Measurements from ENCODE around the gene OR51B6. TPM values are rescaled to one million over a fixed set of nuclear protein-coding genes. Genes with fewer than 3 reads are reported as not detected.

The OR51B6 gene
- total and polyA plus RNA-seq, 4 experiments from 2014 or later = not detected

DNA sequence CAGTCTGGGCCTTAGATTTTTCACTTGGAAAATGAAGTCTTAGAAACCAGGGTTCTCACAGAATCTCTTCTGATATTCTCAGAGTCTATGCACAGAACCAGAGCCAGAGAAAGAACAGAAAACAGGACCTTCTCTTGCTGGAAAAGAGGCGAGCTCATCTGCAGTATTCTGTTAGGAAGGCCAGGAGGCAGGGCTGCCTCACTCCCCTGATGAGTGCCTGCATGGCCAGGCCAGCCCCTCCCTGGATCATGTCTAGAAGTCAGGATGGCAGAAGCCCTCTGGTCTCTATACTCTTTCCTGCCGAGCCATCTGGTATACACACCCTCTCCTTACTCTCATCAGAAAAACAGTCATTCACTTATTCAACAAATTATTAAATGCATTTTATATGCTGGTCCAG, 33.0 kb downstream of the OR51B6 start:
- Mint-ChIP-seq H3K4me3 (no peak overlapping the region), H3K27me3 (peaks cover 0 to 4% of the 10 kb centered on the region in 2 donors), H3K4me1 (no peaks in the 10 kb centered on the region), H3K9me3 (no peaks in the 10 kb centered on the region), H3K36me3 (no peaks in the 10 kb centered on the region), H3K27ac (no peak overlapping the region)
- Histone ChIP-seq H3K4me1 (ENCODE audit: insufficient read depth, low read length) (no peaks in the 10 kb centered on the region), H3K9me3 (ENCODE audit: control insufficient read depth in 1 of 2, low read length in 2 of 2) (no peaks in the 10 kb centered on the region), H3K27me3 (ENCODE audit: insufficient read depth, low read length) (no peaks in the 10 kb centered on the region), H3K36me3 (ENCODE audit: insufficient read depth, low read length) (no peaks in the 10 kb centered on the region), H3K4me3 (ENCODE audit: low read length in 2 of 2) (no peak overlapping the region), H3K27ac (ENCODE audit: low read depth, low read length) (no peak overlapping the region)
- no peak for DNase-seq
- CTCF ChIA-PET (ENCODE audit: partially characterized antibody) = no interaction called here
- POLR2A ChIA-PET (ENCODE audit: partially characterized antibody) = no interaction called here
- intact Hi-C loops (cut with micrococcal nuclease) = no loop called here

DNA sequence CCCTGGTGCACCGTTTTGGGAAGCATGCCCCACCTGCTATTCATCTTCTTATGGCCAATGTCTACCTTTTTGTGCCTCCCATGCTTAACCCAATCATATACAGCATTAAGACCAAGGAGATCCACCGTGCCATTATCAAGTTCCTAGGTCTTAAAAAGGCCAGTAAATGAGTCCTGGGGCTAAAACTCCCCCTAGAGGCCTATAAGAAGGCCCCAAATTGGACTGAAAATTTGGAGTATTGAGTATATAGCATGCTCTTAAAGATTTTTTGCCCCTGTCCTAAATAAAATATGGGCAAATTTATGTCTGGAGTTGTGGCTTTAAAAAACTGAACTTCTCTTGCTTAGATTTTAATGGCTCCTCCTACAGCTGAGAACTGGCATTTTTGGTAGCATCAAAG, 38.9 kb downstream of the OR51B6 start:
- Mint-ChIP-seq H3K36me3 (no peaks in the 10 kb centered on the region), H3K27me3 (peaks cover 0 to 1% of the 10 kb centered on the region in 2 donors), H3K4me1 (no peaks in the 10 kb centered on the region), H3K9me3 (peaks cover 0 to under 1% (median 0%) of the 10 kb centered on the region in 8 donors), H3K27ac (no peak overlapping the region), H3K4me3 (no peak overlapping the region)
- intact Hi-C loops (cut with micrococcal nuclease) = no loop called here
- DNase-seq = no peak
- no peaks in the 10 kb centered on the region for H3K36me3 ChIP-seq (ENCODE audit: insufficient read depth, low read length)
- H3K9me3 ChIP-seq (ENCODE audit: control insufficient read depth in 1 of 2, low read length in 2 of 2) = no peaks in the 10 kb centered on the region
- no peaks in the 10 kb centered on the region for H3K4me1 ChIP-seq (ENCODE audit: insufficient read depth, low read length)
- H3K4me3 ChIP-seq (ENCODE audit: low read length in 2 of 2) = no peak overlapping the region
- CTCF ChIA-PET (ENCODE audit: partially characterized antibody) = no interaction called here
- POLR2A ChIA-PET (ENCODE audit: partially characterized antibody) = no interaction called here
- H3K27ac ChIP-seq (ENCODE audit: low read depth, low read length) = no peak overlapping the region
- H3K27me3 ChIP-seq (ENCODE audit: insufficient read depth, low read length) = no peaks in the 10 kb centered on the region

DNA sequence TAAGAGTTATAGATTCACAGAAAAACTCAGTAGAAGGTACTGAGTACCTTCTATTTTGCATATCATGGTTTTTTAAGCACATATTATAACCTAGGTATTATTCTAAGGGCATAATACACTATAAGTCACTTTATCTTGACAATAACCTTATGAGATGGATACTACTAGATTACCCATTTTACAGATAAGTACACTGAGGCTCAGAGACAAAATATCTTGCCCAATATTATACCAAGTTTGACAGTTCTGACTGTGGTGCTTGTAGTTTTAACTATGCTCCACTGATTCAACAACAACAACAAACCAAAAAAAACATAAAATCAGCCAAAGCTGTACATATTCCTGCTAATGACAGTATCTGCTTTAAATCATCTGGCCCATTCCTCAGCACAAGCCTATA, 42.8 kb downstream of the OR51B6 start:
- H3K27me3 Mint-ChIP-seq = peaks cover 1 to 2% of the 10 kb centered on the region in 2 donors
- no peaks in the 10 kb centered on the region for H3K4me1 Mint-ChIP-seq
- H3K9me3 ChIP-seq (ENCODE audit: control insufficient read depth in 1 of 2, low read length in 2 of 2) = no peaks in the 10 kb centered on the region
- DNase-seq = no peak
- no peak overlapping the region for H3K27ac ChIP-seq (ENCODE audit: low read depth, low read length)
- H3K4me1 ChIP-seq (ENCODE audit: insufficient read depth, low read length) = no peaks in the 10 kb centered on the region
- H3K4me3 Mint-ChIP-seq = no peak overlapping the region
- H3K36me3 Mint-ChIP-seq = no peaks in the 10 kb centered on the region
- H3K27me3 ChIP-seq (ENCODE audit: insufficient read depth, low read length) = no peaks in the 10 kb centered on the region
- H3K4me3 ChIP-seq (ENCODE audit: low read length in 2 of 2) = no peak overlapping the region
- intact Hi-C loops (cut with micrococcal nuclease) = no loop called here
- no peak overlapping the region for H3K27ac Mint-ChIP-seq
- H3K9me3 Mint-ChIP-seq = peaks cover 0 to 4% (median 0%) of the 10 kb centered on the region in 8 donors
- ChIA-PET POLR2A (ENCODE audit: partially characterized antibody) (no interaction called here), CTCF (ENCODE audit: partially characterized antibody) (no interaction called here)
- H3K36me3 ChIP-seq (ENCODE audit: insufficient read depth, low read length) = no peaks in the 10 kb centered on the region

DNA sequence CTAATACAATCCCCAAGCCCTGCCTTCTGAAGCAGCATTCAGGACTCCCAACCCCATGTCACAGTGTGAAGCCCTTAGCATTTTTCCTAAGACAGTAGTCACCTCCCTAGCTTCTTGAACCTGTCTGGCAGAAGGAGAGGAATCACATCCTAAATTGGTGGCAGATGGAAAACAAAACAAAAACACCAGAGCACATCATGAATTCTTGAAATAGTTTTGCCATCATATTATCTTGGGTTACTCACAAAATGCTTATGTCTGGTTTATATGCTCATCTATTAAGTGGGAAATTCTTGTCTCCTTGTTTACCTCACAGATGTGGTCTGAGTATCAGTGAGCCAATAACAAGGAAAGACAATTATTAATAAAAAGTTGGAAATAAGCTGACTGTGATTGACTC, 47.6 kb downstream of the OR51B6 start:
- Mint-ChIP-seq H3K4me1 (no peaks in the 10 kb centered on the region), H3K9me3 (peaks cover 0 to 9% (median 1%) of the 10 kb centered on the region in 8 donors), H3K36me3 (no peaks in the 10 kb centered on the region), H3K27me3 (peaks cover 1 to 5% of the 10 kb centered on the region in 2 donors), H3K4me3 (no peak overlapping the region), H3K27ac (no peak overlapping the region)
- POLR2A ChIA-PET (ENCODE audit: partially characterized antibody) = no interaction called here
- CTCF ChIA-PET (ENCODE audit: partially characterized antibody) = no interaction called here
- H3K36me3 ChIP-seq (ENCODE audit: insufficient read depth, low read length) = no peaks in the 10 kb centered on the region
- no peak overlapping the region for H3K27ac ChIP-seq (ENCODE audit: low read depth, low read length)
- H3K27me3 ChIP-seq (ENCODE audit: insufficient read depth, low read length) = no peaks in the 10 kb centered on the region
- intact Hi-C loops (cut with micrococcal nuclease) = no loop called here
- DNase-seq = no peak
- no peak overlapping the region for H3K4me3 ChIP-seq (ENCODE audit: low read length in 2 of 2)
- no peaks in the 10 kb centered on the region for H3K9me3 ChIP-seq (ENCODE audit: control insufficient read depth in 1 of 2, low read length in 2 of 2)
- no peaks in the 10 kb centered on the region for H3K4me1 ChIP-seq (ENCODE audit: insufficient read depth, low read length)

Other genes with a start within 250 kb of the OR51B6 start
- not detected for gene OR52A5, start 213.2 kb upstream of the OR51B6 start, total RNA-seq
- gene OR52A5, start 213.2 kb upstream of the OR51B6 start, polyA plus RNA-seq = not detected
- not detected for gene OR52A1, start 196.8 kb upstream of the OR51B6 start, total RNA-seq
- gene OR52A1, start 196.8 kb upstream of the OR51B6 start, polyA plus RNA-seq = not detected
- gene OR51V1, start 150.8 kb upstream of the OR51B6 start, total RNA-seq = not detected
- not detected for gene OR51V1, start 150.8 kb upstream of the OR51B6 start, polyA plus RNA-seq
- gene HBB, start 124.4 kb upstream of the OR51B6 start, total RNA-seq = under 1 TPM in 1 of 2 experiments, not detected in 1; 0.61 TPM
- under 1 TPM; 0.46 to 0.89 TPM for gene HBB, start 124.4 kb upstream of the OR51B6 start, polyA plus RNA-seq
- not detected for gene HBD, start 117.0 kb upstream of the OR51B6 start, total RNA-seq
- gene HBD, start 117.0 kb upstream of the OR51B6 start, polyA plus RNA-seq = not detected
- gene HBG1, start 101.7 kb upstream of the OR51B6 start, total RNA-seq = not detected
- not detected for gene HBG1, start 101.7 kb upstream of the OR51B6 start, polyA plus RNA-seq
- not detected for gene HBG2, start 96.7 kb upstream of the OR51B6 start, total RNA-seq
- gene HBG2, start 96.7 kb upstream of the OR51B6 start, polyA plus RNA-seq = not detected
- gene HBE1, start 81.6 kb upstream of the OR51B6 start, total RNA-seq = not detected
- not detected for gene HBE1, start 81.6 kb upstream of the OR51B6 start, polyA plus RNA-seq
- not detected for gene OR51B4, start 49.6 kb upstream of the OR51B6 start, total RNA-seq
- gene OR51B4, start 49.6 kb upstream of the OR51B6 start, polyA plus RNA-seq = not detected
- not detected for gene OR51B2, start 27.2 kb upstream of the OR51B6 start, total RNA-seq
- gene OR51B2, start 27.2 kb upstream of the OR51B6 start, polyA plus RNA-seq = not detected
- not detected for gene OR51B5, start 8.0 kb upstream of the OR51B6 start, total RNA-seq
- gene OR51B5, start 8.0 kb upstream of the OR51B6 start, polyA plus RNA-seq = not detected
- not detected for gene OR51M1, start 32.3 kb downstream of the OR51B6 start, total RNA-seq
- gene OR51M1, start 32.3 kb downstream of the OR51B6 start, polyA plus RNA-seq = not detected
- gene OR51Q1, start 70.6 kb downstream of the OR51B6 start, total RNA-seq = not detected
- gene OR51Q1, start 70.6 kb downstream of the OR51B6 start, polyA plus RNA-seq = not detected
- gene OR51I1, start 90.0 kb downstream of the OR51B6 start, total RNA-seq = not detected
- not detected for gene OR51I1, start 90.0 kb downstream of the OR51B6 start, polyA plus RNA-seq
- gene OR51I2, start 97.8 kb downstream of the OR51B6 start, total RNA-seq = not detected
- gene OR51I2, start 97.8 kb downstream of the OR51B6 start, polyA plus RNA-seq = not detected
- not detected for gene OR52D1, start 137.2 kb downstream of the OR51B6 start, total RNA-seq
- not detected for gene OR52D1, start 137.2 kb downstream of the OR51B6 start, polyA plus RNA-seq
- gene UBQLN3, start 158.4 kb downstream of the OR51B6 start, total RNA-seq = not detected
- gene UBQLN3, start 158.4 kb downstream of the OR51B6 start, polyA plus RNA-seq = not detected
- gene UBQLNL, start 165.2 kb downstream of the OR51B6 start, total RNA-seq = under 1 TPM; 0.47 to 0.50 TPM
- gene UBQLNL, start 165.2 kb downstream of the OR51B6 start, polyA plus RNA-seq = not detected
- gene OR52H1, start 197.0 kb downstream of the OR51B6 start, total RNA-seq = not detected
- gene OR52H1, start 197.0 kb downstream of the OR51B6 start, polyA plus RNA-seq = not detected
- not detected for gene OR52B6, start 229.4 kb downstream of the OR51B6 start, total RNA-seq
- not detected for gene OR52B6, start 229.4 kb downstream of the OR51B6 start, polyA plus RNA-seq
- not detected for gene TRIM6, start 245.1 kb downstream of the OR51B6 start, total RNA-seq
- gene TRIM6, start 245.1 kb downstream of the OR51B6 start, polyA plus RNA-seq = not detected

All from CD4-positive, alpha-beta memory T cell (primary cell).